Activated CD4-positive, alpha-beta T cell treated with anti-CD3 and anti-CD28 coated beads, Interleukin-2, amount 50 U/mL, for 1 hour (primary cell): Measurements from ENCODE around the gene SIPA1L3.
"Not testable (repeated sequence)": the region's sequence is repeated elsewhere in the genome, so short reads cannot be mapped to it uniquely, and the experiment has no call there.

Experiments used
- DNase-seq: peaks from one replicate; pipeline ENCODE4 v3.0.0-alpha.2; 2020

The SIPA1L3 gene

GRCh38 chr19:38024992-38025908 is 118.2 kb downstream of the SIPA1L3 start:
- DNase-seq, result no peak

- DNase-seq, result no peak
Observed at GRCh38 chr19:38025909-38026307, 118.9 kb downstream of the SIPA1L3 start.

GRCh38 chr19:38028913-38029510 is 122.0 kb downstream of the SIPA1L3 start:
- DNase-seq, result no peak

- DNase-seq, result not testable (repeated sequence)
Observed at GRCh38 chr19:38030001-38030400, 123.0 kb downstream of the SIPA1L3 start.

GRCh38 chr19:38030686-38031422 is 123.8 kb downstream of the SIPA1L3 start:
- no peak for DNase-seq

GRCh38 chr19:38031423-38031770 is 124.4 kb downstream of the SIPA1L3 start:
- DNase-seq, result no peak

GRCh38 chr19:38032151-38032550 is 125.1 kb downstream of the SIPA1L3 start:
- DNase-seq, result no peak

GRCh38 chr19:38032951-38033350 is 125.9 kb downstream of the SIPA1L3 start:
- DNase-seq, result no peak

- DNase-seq, result no peak
Observed at GRCh38 chr19:38033658-38034491, 126.9 kb downstream of the SIPA1L3 start.

- no peak for DNase-seq
Observed at GRCh38 chr19:38034492-38034860, 127.5 kb downstream of the SIPA1L3 start.

- DNase-seq, result no peak
Observed at GRCh38 chr19:38035515-38036495, 128.8 kb downstream of the SIPA1L3 start.

- DNase-seq, result no peak
Observed at GRCh38 chr19:38036707-38037611, 130.0 kb downstream of the SIPA1L3 start.

- DNase-seq, result no peak
Observed at GRCh38 chr19:38039966-38040365, 133.0 kb downstream of the SIPA1L3 start.

GRCh38 chr19:38042132-38042531 is 135.1 kb downstream of the SIPA1L3 start:
- no peak for DNase-seq

GRCh38 chr19:38043649-38044144 is 136.7 kb downstream of the SIPA1L3 start:
- DNase-seq, result no peak

GRCh38 chr19:38044267-38045111 is 137.5 kb downstream of the SIPA1L3 start:
- DNase-seq, result no peak

- DNase-seq, result no peak
Observed at GRCh38 chr19:38045554-38046253, 138.7 kb downstream of the SIPA1L3 start.

- no peak for DNase-seq
Observed at GRCh38 chr19:38046254-38047048, 139.4 kb downstream of the SIPA1L3 start.
